ENCODE measurements around the gene FAM3C.

DNA sequence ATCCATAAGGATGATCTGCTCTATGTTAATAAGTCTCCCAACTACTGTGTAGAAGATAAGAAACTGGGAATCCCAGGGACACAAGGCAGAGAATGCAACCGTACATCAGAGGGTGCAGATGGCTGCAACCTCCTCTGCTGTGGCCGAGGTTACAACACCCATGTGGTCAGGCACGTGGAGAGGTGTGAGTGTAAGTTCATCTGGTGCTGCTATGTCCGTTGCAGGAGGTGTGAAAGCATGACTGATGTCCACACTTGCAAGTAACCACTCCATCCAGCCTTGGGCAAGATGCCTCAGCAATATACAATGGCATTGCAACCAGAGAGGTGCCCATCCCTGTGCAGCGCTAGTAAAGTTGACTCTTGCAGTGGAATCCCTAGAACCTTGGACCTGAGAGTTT, 57.0 kb downstream of the FAM3C start:
- TF ChIP-seq, protein P1, sequence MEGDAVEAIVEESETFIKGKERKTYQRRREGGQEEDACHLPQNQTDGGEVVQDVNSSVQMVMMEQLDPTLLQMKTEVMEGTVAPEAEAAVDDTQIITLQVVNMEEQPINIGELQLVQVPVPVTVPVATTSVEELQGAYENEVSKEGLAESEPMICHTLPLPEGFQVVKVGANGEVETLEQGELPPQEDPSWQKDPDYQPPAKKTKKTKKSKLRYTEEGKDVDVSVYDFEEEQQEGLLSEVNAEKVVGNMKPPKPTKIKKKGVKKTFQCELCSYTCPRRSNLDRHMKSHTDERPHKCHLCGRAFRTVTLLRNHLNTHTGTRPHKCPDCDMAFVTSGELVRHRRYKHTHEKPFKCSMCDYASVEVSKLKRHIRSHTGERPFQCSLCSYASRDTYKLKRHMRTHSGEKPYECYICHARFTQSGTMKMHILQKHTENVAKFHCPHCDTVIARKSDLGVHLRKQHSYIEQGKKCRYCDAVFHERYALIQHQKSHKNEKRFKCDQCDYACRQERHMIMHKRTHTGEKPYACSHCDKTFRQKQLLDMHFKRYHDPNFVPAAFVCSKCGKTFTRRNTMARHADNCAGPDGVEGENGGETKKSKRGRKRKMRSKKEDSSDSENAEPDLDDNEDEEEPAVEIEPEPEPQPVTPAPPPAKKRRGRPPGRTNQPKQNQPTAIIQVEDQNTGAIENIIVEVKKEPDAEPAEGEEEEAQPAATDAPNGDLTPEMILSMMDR (IDR thresholded peaks at IDR 0.05), result no peak
- TF ChIP-seq POLR2A (IDR thresholded peaks at IDR 0.05), result no peak

All from heart left ventricle (tissue), 13 donors.